Astrocyte of the cerebellum (primary cell): ENCODE measurements around the gene SBNO1.

Experiments used
- DNase-seq: peaks from one replicate; pipeline ENCODE4 v3.0.0-alpha.2; 2011; ENCODE audit warnings: low read depth
- H3K4me3 ChIP-seq: 2 replicates; pipeline ENCODE4 v1.5.1; 2011; ENCODE audit warnings: mild to moderate bottlenecking, low read depth, low read length, moderate library complexity
- in situ Hi-C: cut with HindIII; loops from 2 replicates; pipeline ENCODE4 v1.10.0; 2017; ENCODE audit warnings: low sequenced_read_pairs
- TF ChIP-seq, protein P1 (sequence below): IDR thresholded peaks from 2 replicates; pipeline ENCODE4 v1.5.1; 2012; ENCODE audit warnings: low read length, low read depth, moderate library complexity, mild to moderate bottlenecking; ENCODE audit errors: missing control alignments

The SBNO1 gene

DNA sequence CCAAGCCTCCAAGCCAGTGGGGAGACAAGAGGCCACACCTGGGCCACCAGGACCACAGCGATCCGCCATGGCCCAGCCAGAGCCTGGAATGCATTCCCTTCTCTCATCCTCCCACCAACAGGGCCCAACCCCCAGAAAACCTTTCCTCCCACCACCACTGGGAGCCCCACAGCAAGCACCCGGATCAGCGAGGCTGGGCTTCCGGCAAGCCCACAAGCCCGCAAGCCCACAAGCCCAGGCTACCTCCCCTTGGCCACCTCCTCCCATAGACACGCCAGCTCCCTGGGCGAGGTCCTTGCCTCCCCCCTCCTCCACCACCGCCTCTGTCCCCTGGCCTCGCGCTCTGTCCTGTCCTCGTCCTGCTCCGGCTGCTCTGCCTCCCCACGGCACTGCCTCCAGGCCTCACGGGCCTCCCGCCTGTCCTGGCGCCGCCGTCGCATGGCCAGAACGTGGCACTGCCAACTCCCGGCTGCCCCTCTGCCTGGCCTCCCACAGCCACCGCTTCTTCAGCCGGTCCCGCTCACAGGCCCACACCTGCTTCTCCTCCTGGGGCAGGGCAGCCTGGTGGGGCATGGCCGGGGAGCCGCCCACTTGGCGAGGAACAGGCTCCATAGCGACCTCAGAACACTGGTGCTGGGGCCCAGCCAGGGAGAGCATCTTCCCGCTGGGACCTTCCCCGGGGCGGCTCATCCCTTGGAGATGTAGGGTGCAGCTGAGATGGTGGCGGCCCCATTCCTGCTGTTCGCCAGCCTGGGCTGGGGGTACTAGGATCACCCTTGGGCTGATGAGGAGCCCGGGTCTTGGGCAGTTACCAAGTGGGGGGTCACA, 98.6 kb downstream of the SBNO1 start:
- H3K4me3 ChIP-seq = no peak overlapping the region
- in situ Hi-C loops = no loop called here
- TF ChIP-seq, protein P1, sequence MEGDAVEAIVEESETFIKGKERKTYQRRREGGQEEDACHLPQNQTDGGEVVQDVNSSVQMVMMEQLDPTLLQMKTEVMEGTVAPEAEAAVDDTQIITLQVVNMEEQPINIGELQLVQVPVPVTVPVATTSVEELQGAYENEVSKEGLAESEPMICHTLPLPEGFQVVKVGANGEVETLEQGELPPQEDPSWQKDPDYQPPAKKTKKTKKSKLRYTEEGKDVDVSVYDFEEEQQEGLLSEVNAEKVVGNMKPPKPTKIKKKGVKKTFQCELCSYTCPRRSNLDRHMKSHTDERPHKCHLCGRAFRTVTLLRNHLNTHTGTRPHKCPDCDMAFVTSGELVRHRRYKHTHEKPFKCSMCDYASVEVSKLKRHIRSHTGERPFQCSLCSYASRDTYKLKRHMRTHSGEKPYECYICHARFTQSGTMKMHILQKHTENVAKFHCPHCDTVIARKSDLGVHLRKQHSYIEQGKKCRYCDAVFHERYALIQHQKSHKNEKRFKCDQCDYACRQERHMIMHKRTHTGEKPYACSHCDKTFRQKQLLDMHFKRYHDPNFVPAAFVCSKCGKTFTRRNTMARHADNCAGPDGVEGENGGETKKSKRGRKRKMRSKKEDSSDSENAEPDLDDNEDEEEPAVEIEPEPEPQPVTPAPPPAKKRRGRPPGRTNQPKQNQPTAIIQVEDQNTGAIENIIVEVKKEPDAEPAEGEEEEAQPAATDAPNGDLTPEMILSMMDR = no peak
- DNase-seq = no peak

DNA sequence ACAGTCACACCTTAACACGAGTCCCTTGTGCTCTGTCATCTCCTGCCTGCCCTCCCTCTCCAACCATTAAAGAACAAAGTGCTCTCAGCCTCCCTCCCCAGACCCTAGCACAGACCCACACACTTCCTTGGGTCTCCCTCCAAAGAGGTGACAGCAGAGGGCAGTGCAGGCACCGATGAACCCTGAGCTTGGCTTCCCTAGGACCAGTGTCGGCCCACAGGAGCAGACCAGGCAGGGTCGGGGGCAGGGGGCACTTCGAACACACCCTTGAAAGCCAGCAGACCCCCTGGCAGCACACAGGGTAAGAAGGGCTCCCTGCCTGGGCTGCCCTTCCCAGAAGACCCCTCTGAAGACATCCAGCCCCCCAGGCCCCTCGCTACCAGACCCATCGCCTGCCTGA, 100.0 kb downstream of the SBNO1 start:
- in situ Hi-C loops = no loop called here
- H3K4me3 ChIP-seq = no peak overlapping the region
- TF ChIP-seq, protein P1 = no peak
- no peak for DNase-seq

GRCh38 chr12:123263196-123263817, 101.3 kb downstream of the SBNO1 start:
- no peak overlapping the region for H3K4me3 ChIP-seq
- DNase-seq = no peak
- TF ChIP-seq, protein P1 = no peak
- in situ Hi-C loops = no loop called here

- TF ChIP-seq, protein P1 = no peak
- no peak overlapping the region for H3K4me3 ChIP-seq
Observed at GRCh38 chr12:123261196-123261595, 103.5 kb downstream of the SBNO1 start.

DNA sequence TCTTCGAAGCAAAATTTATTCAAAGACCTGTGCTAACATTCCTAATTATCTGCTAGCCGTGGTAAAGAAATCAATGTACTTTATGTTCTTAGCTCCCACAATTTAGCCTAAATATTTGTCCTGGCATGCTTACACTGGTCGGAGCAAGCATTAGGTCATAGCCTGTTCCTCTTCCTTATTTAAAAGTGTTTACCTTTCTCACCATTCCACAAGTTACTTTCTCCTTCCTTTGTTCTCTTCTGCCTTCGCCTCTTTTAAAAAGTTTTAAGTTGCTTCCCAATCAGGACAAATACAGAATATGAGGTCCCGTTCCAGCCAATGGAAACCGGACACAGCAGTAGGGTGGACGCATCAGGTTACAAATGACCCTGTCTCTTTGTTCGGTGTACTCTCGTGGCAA, 104.6 kb downstream of the SBNO1 start:
- in situ Hi-C loops = no loop called here
- no peak overlapping the region for H3K4me3 ChIP-seq
- DNase-seq = no peak
- TF ChIP-seq, protein P1 = no peak

More at GRCh38 chr12:123261196-123261595, 103.5 kb downstream of the SBNO1 start:
- in situ Hi-C loops = no loop called here
- DNase-seq = no peak

DNA sequence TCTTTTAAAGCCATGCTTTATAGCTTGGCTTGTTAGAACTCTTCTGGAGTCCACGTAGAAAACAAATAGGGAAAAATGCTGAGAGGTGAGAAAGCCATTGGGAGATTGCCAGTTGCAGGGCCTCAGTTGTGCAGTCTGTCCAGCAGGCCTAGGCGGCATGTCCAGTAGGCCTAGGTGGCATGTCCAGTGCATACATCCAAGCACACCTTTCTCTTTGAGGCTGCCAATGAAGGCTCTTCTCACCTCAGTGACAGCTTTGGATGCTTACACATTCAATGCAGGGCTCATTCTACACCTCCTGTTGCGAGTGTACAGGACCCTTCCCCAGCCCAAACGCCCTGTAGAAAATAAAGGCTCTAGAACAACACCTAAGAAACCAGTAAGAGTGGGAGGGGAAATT, 106.1 kb downstream of the SBNO1 start:
- in situ Hi-C loops = no loop called here
- TF ChIP-seq, protein P1 = no peak
- no peak overlapping the region for H3K4me3 ChIP-seq
- DNase-seq = no peak
